Body of pancreas (tissue), 4 donors: ENCODE measurements around the gene PXDN.

Experiments
- POLR2A ChIP-seq, 3 donors: fragments of 450-650 bp; IDR thresholded peaks; one replicate each; pipeline ENCODE4 v1.6.1; 2016; ENCODE audit warnings: antibody characterized with exemption in 3 of 3, mild to moderate bottlenecking in 2 of 3
- TF ChIP-seq, protein P1 (sequence below), 7 experiments: fragments of 450-650 bp in 4 of 7; fragments of 200-600 bp in 3 of 7; sonication (generic) in 3 of 7; IDR thresholded peaks; one replicate each; pipeline ENCODE4 v1.5.1; 2016 to 2019; ENCODE audit warnings: antibody characterized with exemption in 7 of 7

GRCh38 chr2:1651121-1652033 is 92.9 kb downstream of the PXDN start:
- TF ChIP-seq, protein P1, sequence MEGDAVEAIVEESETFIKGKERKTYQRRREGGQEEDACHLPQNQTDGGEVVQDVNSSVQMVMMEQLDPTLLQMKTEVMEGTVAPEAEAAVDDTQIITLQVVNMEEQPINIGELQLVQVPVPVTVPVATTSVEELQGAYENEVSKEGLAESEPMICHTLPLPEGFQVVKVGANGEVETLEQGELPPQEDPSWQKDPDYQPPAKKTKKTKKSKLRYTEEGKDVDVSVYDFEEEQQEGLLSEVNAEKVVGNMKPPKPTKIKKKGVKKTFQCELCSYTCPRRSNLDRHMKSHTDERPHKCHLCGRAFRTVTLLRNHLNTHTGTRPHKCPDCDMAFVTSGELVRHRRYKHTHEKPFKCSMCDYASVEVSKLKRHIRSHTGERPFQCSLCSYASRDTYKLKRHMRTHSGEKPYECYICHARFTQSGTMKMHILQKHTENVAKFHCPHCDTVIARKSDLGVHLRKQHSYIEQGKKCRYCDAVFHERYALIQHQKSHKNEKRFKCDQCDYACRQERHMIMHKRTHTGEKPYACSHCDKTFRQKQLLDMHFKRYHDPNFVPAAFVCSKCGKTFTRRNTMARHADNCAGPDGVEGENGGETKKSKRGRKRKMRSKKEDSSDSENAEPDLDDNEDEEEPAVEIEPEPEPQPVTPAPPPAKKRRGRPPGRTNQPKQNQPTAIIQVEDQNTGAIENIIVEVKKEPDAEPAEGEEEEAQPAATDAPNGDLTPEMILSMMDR (IDR thresholded peaks at IDR 0.05), result no peak
- no peak for TF ChIP-seq POLR2A (IDR thresholded peaks at IDR 0.05)
